ENCODE measurements around the gene ROBO2.

- TF ChIP-seq CTCF (IDR thresholded peaks at IDR 0.05; ENCODE audit: poor library complexity) = no peak
- no peak for TF ChIP-seq EZH2 (IDR thresholded peaks at IDR 0.05; ENCODE audit: borderline replicate concordance)
Measured at GRCh38 chr3:77324105-77324504, 284.2 kb downstream of the ROBO2 start.

Measured in hepatocyte (in vitro differentiated cells).